ENCODE results near the gene PPIL6. TPM values are rescaled to one million over a fixed set of nuclear protein-coding genes. Genes with fewer than 3 reads are reported as not detected.

Gene PPIL6
- total RNA-seq, 1 experiment from 2014 or later, result 0.61 TPM

GRCh38 chr6:109482905-109483734 lies 42.7 kb upstream of the PPIL6 start, which contains the start of gene ZBTB24:
Gene ZBTB24 (minus strand): TSS chr6:109483219. CDS start chr6:109482026, 1,193 bp downstream.
- Mint-ChIP-seq H3K4me3 (peak within 1 kb of the TSS; percentile 96), H3K27ac (peak within 1 kb of the TSS; percentile 93), H3K27me3 (ENCODE audit: low read depth) (no peaks in the 10 kb centered on the region; the same call in 1 of the 2 replicates), H3K4me1 (peaks cover 52% of the 10 kb centered on the region), H3K36me3 (peaks cover 31% of the 10 kb centered on the region), H3K9me3 (no peaks in the 10 kb centered on the region)
- ChIA-PET CTCF (interaction anchor here (1.0 kb wide), 1 partner anchor 27 kb away, joined by 5 read pairs; the partner anchor contains the start of gene MICAL1), POLR2A (interaction anchor here (1.5 kb wide), 1 partner anchor 42 kb away, joined by 5 read pairs; the partner anchor contains the start of genes PPIL6 and SMPD2)
- ATAC-seq (peak; percentile 84), DNase-seq (ENCODE audit: low spot score) (peak; percentile 95)
- no peak for TF ChIP-seq CDX4 (CRISPR knock-in tag; IDR thresholded peaks at IDR 0.05; ENCODE audit: borderline replicate concordance)
- TF ChIP-seq CTCF (IDR thresholded peaks at IDR 0.05), result no peak
- TF ChIP-seq IRF2 (CRISPR knock-in tag; IDR thresholded peaks at IDR 0.05; ENCODE audit: borderline replicate concordance, low read depth), result no peak
- TF ChIP-seq USF2 (CRISPR knock-in tag; IDR thresholded peaks at IDR 0.05), result peak; percentile 92
- TF ChIP-seq GABPB1 (CRISPR knock-in tag; IDR thresholded peaks at IDR 0.05), result peak; percentile 50; the same call in 1 of the 2 replicates
- TF ChIP-seq EMX1 (CRISPR knock-in tag; IDR thresholded peaks at IDR 0.05), result no peak
- TF ChIP-seq TEAD1 (CRISPR knock-in tag; IDR thresholded peaks at IDR 0.05), result peak; percentile 66; the same call in 1 of the 2 replicates
- TF ChIP-seq ATF2 (CRISPR knock-in tag; IDR thresholded peaks at IDR 0.05; ENCODE audit: borderline replicate concordance, low read depth), result no peak
- no peak for TF ChIP-seq MYBL2 (CRISPR knock-in tag; IDR thresholded peaks at IDR 0.05)
- no peak for TF ChIP-seq PREB (CRISPR knock-in tag; IDR thresholded peaks at IDR 0.05; ENCODE audit: borderline replicate concordance)
- peak; percentile 72 for TF ChIP-seq FOXK1 (CRISPR knock-in tag; IDR thresholded peaks at IDR 0.05)
- TF ChIP-seq E2F4 (CRISPR knock-in tag; IDR thresholded peaks at IDR 0.05; ENCODE audit: borderline replicate concordance, low read depth), result no peak
- TF ChIP-seq NR3C1 (CRISPR knock-in tag; conservative IDR thresholded peaks at IDR 0.05; ENCODE audit: low read depth), result no peak
- no peak for TF ChIP-seq SMAD4 (CRISPR knock-in tag; IDR thresholded peaks at IDR 0.05)
- TF ChIP-seq ETV6 (CRISPR knock-in tag; IDR thresholded peaks at IDR 0.05), result peak; percentile 59; the same call in 1 of the 2 replicates
- peak; percentile 49 for TF ChIP-seq ZNF423 (CRISPR knock-in tag; IDR thresholded peaks at IDR 0.05)
- no peak for TF ChIP-seq ZNF317 (CRISPR knock-in tag; IDR thresholded peaks at IDR 0.05; ENCODE audit: borderline replicate concordance, low read depth)
- no peak for TF ChIP-seq ZNF671 (CRISPR knock-in tag; IDR thresholded peaks at IDR 0.05)
- TF ChIP-seq JAZF1 (CRISPR knock-in tag; IDR thresholded peaks at IDR 0.05), result no peak
- no peak for TF ChIP-seq ATF3 (CRISPR knock-in tag; conservative IDR thresholded peaks at IDR 0.05)
- TF ChIP-seq CREB1 (CRISPR knock-in tag; IDR thresholded peaks at IDR 0.05), result no peak
- TF ChIP-seq ZBTB43 (CRISPR knock-in tag; IDR thresholded peaks at IDR 0.05), result no peak
- 0 out of 2 replicates have a peak, but pooled peaks have one; percentile 29 for TF ChIP-seq STAT6 (CRISPR knock-in tag; conservative IDR thresholded peaks at IDR 0.05; ENCODE audit: low read depth)
